Sigmoid colon (tissue), 7 donors: ENCODE data around the gene CBY3. TPM values are rescaled to one million over a fixed set of nuclear protein-coding genes. Genes with fewer than 3 reads are reported as not detected.
A peak's percentile ranks its signal among the peaks of the same experiment; 100 is the strongest.

Experiments used
- DNase-seq: peaks from one replicate; pipeline ENCODE4 v3.0.0-alpha.2; 2019
- H3K27ac ChIP-seq, 4 donors: fragments of 200-600 bp; sonication (generic); one replicate each; pipeline ENCODE4 v1.5.1; 2016 to 2019; ENCODE audit warnings: mild to moderate bottlenecking in 1 of 4
- H3K27me3 ChIP-seq, 3 donors: fragments of 200-600 bp; sonication (generic); one replicate each; pipeline ENCODE4 v1.5.1; 2019; ENCODE audit warnings: mild to moderate bottlenecking in 1 of 3
- H3K36me3 ChIP-seq, 4 donors: fragments of 200-600 bp; sonication (generic); one replicate each; pipeline ENCODE4 v1.5.1; 2016 to 2019
- H3K4me1 ChIP-seq, 4 donors: fragments of 200-600 bp; sonication (generic); one replicate each; pipeline ENCODE4 v1.5.1; 2017 to 2019
- H3K4me3 ChIP-seq, 4 donors: fragments of 200-600 bp; sonication (generic); one replicate each; pipeline ENCODE4 v1.5.1; 2017 to 2019; ENCODE audit warnings: mild to moderate bottlenecking in 2 of 4, moderate library complexity in 1 of 4
- H3K9me3 ChIP-seq, 4 donors: fragments of 200-600 bp in 3 of 4; sonication (generic) in 3 of 4; one replicate each; pipeline versions ENCODE4 v1.5.1 to v1.6.1; 2013 to 2019
- EP300 ChIP-seq, 4 donors: sonication (generic); formaldehyde crosslinking; IDR thresholded peaks; one replicate each; pipeline ENCODE4 v1.6.1; 2017; ENCODE audit warnings: antibody characterized with exemption in 4 of 4
- POLR2A ChIP-seq, 2 donors: fragments of 450-650 bp; IDR thresholded peaks; one replicate each; pipeline ENCODE4 v1.6.1; 2016; ENCODE audit warnings: antibody characterized with exemption in 2 of 2, mild to moderate bottlenecking in 2 of 2, moderate library complexity in 2 of 2
- POLR2AphosphoS5 ChIP-seq, 4 donors: sonication (generic); formaldehyde crosslinking; IDR thresholded peaks; one replicate each; pipeline ENCODE4 v1.6.1; 2017; ENCODE audit warnings: antibody characterized with exemption in 4 of 4
- WGBS, 2 donors: extraction: QIAGEN DNeasy Blood & Tissue Kit; methylation state at CpG; one replicate each; pipeline ENCODE4 v1.1.7; 2013; 5-methylcytosine and 5-hydroxymethylcytosine counted together
- intact Hi-C: fragments of 100-400 bp; cut with DNase I; formaldehyde crosslinking; loops from one replicate; pipeline ENCODE4 v1.15.1; 2023
- polyA plus RNA-seq, 3 donors: library from polyadenylated mRNA; stranded (reverse); fragments of 200-250 nt; gene quantifications; one replicate each; pipeline ENCODE4 v1.2.3, GENCODE V29; 2013
- total RNA-seq, 4 donors: library from RNA; depleted of rRNA; stranded (reverse); fragments of >200 nt; gene quantifications; one replicate each; pipeline ENCODE4 v1.1.0, GENCODE V29; 2016
- TF ChIP-seq, protein P1 (sequence below), 4 experiments: fragments of 450-650 bp in 3 of 4; fragments of 200-600 bp in 1 of 4; IDR thresholded peaks; one replicate each; pipeline ENCODE4 v1.5.1; 2016 to 2019; ENCODE audit warnings: antibody characterized with exemption in 4 of 4, mild to moderate bottlenecking in 3 of 4, moderate library complexity in 2 of 4
- donor health status: healthy with polysubstance abuse.
- donor health status: Bipolar disorder and iron deficiency.
- donor health status: healthy.

The CBY3 gene
- total and polyA plus RNA-seq, 7 donors, result 0.13 to 0.66 TPM; not detected in 5

DNA sequence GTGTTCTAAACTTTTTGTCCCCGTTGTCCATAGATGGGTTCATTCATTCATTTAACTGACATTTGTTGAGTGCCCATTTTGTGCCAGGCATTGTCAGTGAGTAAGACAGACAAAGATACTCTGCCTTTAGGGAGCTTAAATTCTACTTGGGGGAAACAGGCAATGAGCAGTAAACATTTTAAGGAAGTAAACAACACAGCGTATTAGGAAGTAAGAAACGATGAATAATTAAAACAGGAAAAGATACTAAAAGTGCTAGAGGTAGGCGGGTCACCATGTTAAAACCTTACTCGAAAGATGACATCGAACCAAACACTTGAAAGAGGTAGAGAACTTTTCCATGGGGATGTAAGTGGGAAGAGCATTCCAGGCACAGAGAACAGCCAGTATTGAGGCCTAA lies 46.3 kb upstream of the CBY3 start:
- peaks cover 37 to 87% (median 53%) of the 10 kb centered on the region in 4 donors for H3K36me3 ChIP-seq

DNA sequence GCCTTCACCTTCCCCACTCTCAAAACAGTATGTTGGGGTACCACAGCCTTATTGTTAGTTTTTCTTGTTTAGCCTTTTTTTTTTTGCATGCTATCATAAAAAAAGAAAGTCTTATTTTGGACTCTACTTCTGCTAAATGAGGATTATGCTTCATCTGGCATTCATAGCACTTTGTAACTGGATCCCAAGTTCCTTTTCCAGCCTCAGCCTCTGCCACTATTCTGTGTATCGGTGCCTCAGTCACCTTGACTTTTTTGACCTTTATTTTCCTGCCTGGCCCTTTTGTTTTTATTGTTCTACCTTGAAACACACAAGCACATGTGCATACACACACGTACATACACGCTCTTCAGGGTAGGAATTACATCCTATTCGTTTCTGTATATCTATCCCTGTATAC lies 43.3 kb upstream of the CBY3 start:
- TF ChIP-seq POLR2A (IDR thresholded peaks at IDR 0.05), result no peak
- TF ChIP-seq POLR2AphosphoS5 (IDR thresholded peaks at IDR 0.05), result no peak
- TF ChIP-seq, protein P1, sequence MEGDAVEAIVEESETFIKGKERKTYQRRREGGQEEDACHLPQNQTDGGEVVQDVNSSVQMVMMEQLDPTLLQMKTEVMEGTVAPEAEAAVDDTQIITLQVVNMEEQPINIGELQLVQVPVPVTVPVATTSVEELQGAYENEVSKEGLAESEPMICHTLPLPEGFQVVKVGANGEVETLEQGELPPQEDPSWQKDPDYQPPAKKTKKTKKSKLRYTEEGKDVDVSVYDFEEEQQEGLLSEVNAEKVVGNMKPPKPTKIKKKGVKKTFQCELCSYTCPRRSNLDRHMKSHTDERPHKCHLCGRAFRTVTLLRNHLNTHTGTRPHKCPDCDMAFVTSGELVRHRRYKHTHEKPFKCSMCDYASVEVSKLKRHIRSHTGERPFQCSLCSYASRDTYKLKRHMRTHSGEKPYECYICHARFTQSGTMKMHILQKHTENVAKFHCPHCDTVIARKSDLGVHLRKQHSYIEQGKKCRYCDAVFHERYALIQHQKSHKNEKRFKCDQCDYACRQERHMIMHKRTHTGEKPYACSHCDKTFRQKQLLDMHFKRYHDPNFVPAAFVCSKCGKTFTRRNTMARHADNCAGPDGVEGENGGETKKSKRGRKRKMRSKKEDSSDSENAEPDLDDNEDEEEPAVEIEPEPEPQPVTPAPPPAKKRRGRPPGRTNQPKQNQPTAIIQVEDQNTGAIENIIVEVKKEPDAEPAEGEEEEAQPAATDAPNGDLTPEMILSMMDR (IDR thresholded peaks at IDR 0.05), result no peak
- TF ChIP-seq EP300 (IDR thresholded peaks at IDR 0.05), result no peak
- H3K9me3 ChIP-seq, result no peaks in the 10 kb centered on the region
- no peak overlapping the region for H3K27ac ChIP-seq
- 91 to 95% methylated on average over 4 of the region's 4 CpGs for WGBS, 2 donors
- no peaks in the 10 kb centered on the region for H3K4me1 ChIP-seq
- no peaks in the 10 kb centered on the region for H3K27me3 ChIP-seq
- H3K4me3 ChIP-seq, result no peak overlapping the region
- intact Hi-C loops, result no loop called here
- H3K36me3 ChIP-seq, result peaks cover 53 to 100% (median 77%) of the 10 kb centered on the region in 4 donors
- DNase-seq, result no peak

More for the DNA sequence above, 46.3 kb upstream of the CBY3 start:
- Histone ChIP-seq H3K27ac (no peak overlapping the region), H3K9me3 (no peaks in the 10 kb centered on the region), H3K4me3 (no peak overlapping the region), H3K4me1 (peaks cover 0 to 10% (median 7%) of the 10 kb centered on the region in 4 donors), H3K27me3 (no peaks in the 10 kb centered on the region)
- intact Hi-C loops, result no loop called here
- DNase-seq, result no peak
- 86% methylated on average over 6 of the region's 6 CpGs for WGBS, 2 donors
- TF ChIP-seq, protein P1 (IDR thresholded peaks at IDR 0.05), result no peak
- no peak for TF ChIP-seq EP300 (IDR thresholded peaks at IDR 0.05)
- no peak for TF ChIP-seq POLR2A (IDR thresholded peaks at IDR 0.05)
- TF ChIP-seq POLR2AphosphoS5 (IDR thresholded peaks at IDR 0.05), result no peak

DNA sequence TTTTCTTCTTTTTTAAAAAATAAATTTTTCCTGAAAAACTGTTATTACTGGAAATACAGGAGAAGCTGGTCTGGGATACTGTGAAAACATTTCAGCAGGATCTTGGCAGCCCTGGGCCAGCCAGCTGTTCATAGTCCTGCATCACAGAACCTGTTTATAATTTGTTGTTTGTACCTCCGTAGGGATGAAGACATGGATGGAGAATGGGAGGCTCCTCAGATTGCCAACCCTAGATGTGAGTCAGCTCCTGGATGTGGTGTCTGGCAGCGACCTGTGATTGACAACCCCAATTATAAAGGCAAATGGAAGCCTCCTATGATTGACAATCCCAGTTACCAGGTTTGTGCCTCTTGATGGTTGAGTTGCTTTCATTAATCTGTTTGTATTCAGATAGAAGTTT lies 39.4 kb upstream of the CBY3 start:
- Histone ChIP-seq H3K27ac (no peak overlapping the region), H3K36me3 (peaks cover 53 to 100% (median 67%) of the 10 kb centered on the region in 4 donors), H3K27me3 (no peaks in the 10 kb centered on the region), H3K9me3 (no peaks in the 10 kb centered on the region), H3K4me1 (no peaks in the 10 kb centered on the region), H3K4me3 (no peak overlapping the region)
- DNase-seq, result no peak
- intact Hi-C loops, result no loop called here
- 88 to 94% methylated on average over 2 of the region's 2 CpGs for WGBS, 2 donors
- no peak for TF ChIP-seq POLR2AphosphoS5 (IDR thresholded peaks at IDR 0.05)
- TF ChIP-seq, protein P1 (IDR thresholded peaks at IDR 0.05), result no peak
- no peak for TF ChIP-seq EP300 (IDR thresholded peaks at IDR 0.05)
- TF ChIP-seq POLR2A (IDR thresholded peaks at IDR 0.05), result no peak

DNA sequence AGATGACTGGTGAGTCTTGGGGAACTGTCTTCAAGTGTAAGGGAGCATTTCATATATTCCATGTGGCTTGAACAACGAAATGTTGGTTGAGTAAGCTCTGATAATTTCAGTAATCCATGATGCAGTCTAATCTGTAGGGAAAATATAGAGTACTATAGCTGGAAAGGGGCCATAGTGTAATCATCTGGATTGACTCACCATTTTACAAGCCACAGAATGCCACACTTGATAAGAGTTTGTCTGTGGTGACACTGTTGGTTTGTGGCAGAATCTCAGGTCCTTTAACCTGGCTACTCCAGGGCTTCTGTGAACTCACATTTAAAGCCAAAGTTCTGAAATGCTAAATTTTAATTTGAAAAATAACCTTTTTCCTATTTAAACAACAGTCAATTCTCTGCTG lies 35.5 kb upstream of the CBY3 start:
- no peak overlapping the region for H3K4me3 ChIP-seq
- TF ChIP-seq EP300 (IDR thresholded peaks at IDR 0.05) (no peak), POLR2A (IDR thresholded peaks at IDR 0.05) (no peak), POLR2AphosphoS5 (IDR thresholded peaks at IDR 0.05) (no peak)
- TF ChIP-seq, protein P1 (IDR thresholded peaks at IDR 0.05), result no peak
- H3K36me3 ChIP-seq, result peaks cover 30 to 99% (median 58%) of the 10 kb centered on the region in 4 donors
- H3K27me3 ChIP-seq, result no peaks in the 10 kb centered on the region
- no peak for DNase-seq
- intact Hi-C loops, result no loop called here
- 53 to 89% methylated on average over 1 of the region's 1 CpG for WGBS, 2 donors
- no peaks in the 10 kb centered on the region for H3K9me3 ChIP-seq
- H3K27ac ChIP-seq, result no peak overlapping the region
- no peaks in the 10 kb centered on the region for H3K4me1 ChIP-seq

DNA sequence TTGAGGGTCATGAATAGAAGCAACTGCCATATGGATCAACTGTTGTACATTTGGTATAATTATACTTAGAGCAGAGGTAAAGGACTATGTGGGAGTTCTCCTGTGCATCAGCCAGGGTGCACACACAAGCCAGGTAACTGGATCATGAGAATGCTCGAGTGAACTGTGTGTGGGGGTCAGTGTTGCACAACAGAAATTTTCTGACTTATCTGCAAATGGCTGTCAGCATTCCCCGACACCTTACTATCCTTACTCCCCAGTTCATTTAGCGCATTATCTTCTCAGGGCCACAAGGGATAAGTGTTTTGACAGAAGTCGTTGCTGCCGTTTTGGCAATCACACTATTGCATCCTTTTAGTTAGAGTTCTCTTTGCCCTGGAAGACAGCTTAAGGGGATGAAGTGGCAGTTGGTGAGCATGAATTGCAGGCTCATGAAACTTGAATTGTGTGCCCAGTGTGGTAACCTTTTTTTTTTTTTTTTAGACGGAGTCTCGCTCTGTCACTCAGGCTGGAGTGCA lies 19.6 kb upstream of the CBY3 start:
- DNase-seq, result no peak
- Histone ChIP-seq H3K4me3 (peak overlapping the region; percentile 70 to 92 (median 80)), H3K4me1 (peaks cover 0 to 53% (median 30%) of the 10 kb centered on the region in 4 donors), H3K27ac (peak overlapping the region; percentile 93 to 98 (median 96)), H3K27me3 (no peaks in the 10 kb centered on the region), H3K9me3 (no peaks in the 10 kb centered on the region), H3K36me3 (no peaks in the 10 kb centered on the region)
- intact Hi-C loops, result no loop called here
- WGBS, 2 donors, result 61 to 62% methylated on average over 7 of the region's 7 CpGs
- TF ChIP-seq POLR2A (IDR thresholded peaks at IDR 0.05) (no peak), EP300 (IDR thresholded peaks at IDR 0.05) (no peak), POLR2AphosphoS5 (IDR thresholded peaks at IDR 0.05) (no peak)
- TF ChIP-seq, protein P1 (IDR thresholded peaks at IDR 0.05), result no peak
